Type B pancreatic cell (in vitro differentiated cells): ENCODE measurements around the gene PCNT. TPM values are rescaled to one million over a fixed set of nuclear protein-coding genes. Genes with fewer than 3 reads are reported as not detected.
"Not testable (repeated sequence)": the region's sequence is repeated elsewhere in the genome, so short reads cannot be mapped to it uniquely, and the experiment has no call there.

Source experiments
- DNase-seq: peaks from one replicate; pipeline ENCODE4 v3.0.0; 2021; ENCODE audit warnings: mixed read lengths; ENCODE audit not compliant: unreplicated experiment; ENCODE audit errors: extremely low spot score
- H3K27ac Mint-ChIP-seq: 2 replicates; pipeline ENCODE4 v1.8.0; 2021; ENCODE audit warnings: mild to moderate bottlenecking, mixed read lengths
- H3K27me3 Mint-ChIP-seq: 2 replicates; pipeline ENCODE4 v1.8.0; 2021; ENCODE audit warnings: mixed read lengths
- H3K36me3 Mint-ChIP-seq: 2 replicates; pipeline ENCODE4 v1.8.0; 2021; ENCODE audit warnings: mixed read lengths
- H3K4me1 Mint-ChIP-seq: one replicate; pipeline ENCODE4 v1.8.0; 2021; ENCODE audit warnings: mixed read lengths; ENCODE audit not compliant: unreplicated experiment
- H3K4me3 Mint-ChIP-seq: 2 replicates; pipeline ENCODE4 v1.8.0; 2021; ENCODE audit warnings: mild to moderate bottlenecking, mixed read lengths
- H3K9me3 Mint-ChIP-seq: 2 replicates; pipeline ENCODE4 v1.8.0; 2021; ENCODE audit warnings: mixed read lengths
- total RNA-seq: library from RNA; stranded (reverse); gene quantifications from 2 replicates; pipeline ENCODE4 v1.2.1, GENCODE V29; 2021; ENCODE audit warnings: low replicate concordance
- TF ChIP-seq, protein P1 (sequence below): fragments of 200-600 bp; sonication (generic); conservative IDR thresholded peaks from 2 replicates; pipeline ENCODE4 v1.5.0; 2021; ENCODE audit warnings: antibody characterized with exemption, mild to moderate bottlenecking

PCNT gene
- total RNA-seq, 1 donor from 2014 or later, result 50.3 TPM

DNA sequence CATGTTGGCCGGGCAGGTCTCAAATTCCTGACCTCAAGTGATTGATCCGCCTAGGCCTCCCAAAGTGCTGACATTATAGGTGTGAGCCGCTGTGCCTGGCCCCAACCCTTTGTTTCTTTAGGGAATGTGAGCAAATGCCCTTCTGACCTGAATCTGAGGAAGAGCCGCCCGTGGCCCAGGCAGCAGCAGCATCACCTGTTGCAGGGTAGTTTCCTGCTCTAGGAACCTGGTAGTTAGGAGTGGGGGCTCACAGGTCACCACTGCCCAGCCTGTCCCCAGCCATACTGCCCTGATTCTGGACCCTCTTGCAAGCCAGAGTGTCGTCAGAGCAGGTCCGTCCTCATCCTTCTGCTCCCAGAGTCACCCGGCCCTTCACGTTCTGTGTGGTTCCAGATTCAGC, 24.8 kb upstream of the PCNT start:
- no peaks in the 10 kb centered on the region for H3K9me3 Mint-ChIP-seq

DNA sequence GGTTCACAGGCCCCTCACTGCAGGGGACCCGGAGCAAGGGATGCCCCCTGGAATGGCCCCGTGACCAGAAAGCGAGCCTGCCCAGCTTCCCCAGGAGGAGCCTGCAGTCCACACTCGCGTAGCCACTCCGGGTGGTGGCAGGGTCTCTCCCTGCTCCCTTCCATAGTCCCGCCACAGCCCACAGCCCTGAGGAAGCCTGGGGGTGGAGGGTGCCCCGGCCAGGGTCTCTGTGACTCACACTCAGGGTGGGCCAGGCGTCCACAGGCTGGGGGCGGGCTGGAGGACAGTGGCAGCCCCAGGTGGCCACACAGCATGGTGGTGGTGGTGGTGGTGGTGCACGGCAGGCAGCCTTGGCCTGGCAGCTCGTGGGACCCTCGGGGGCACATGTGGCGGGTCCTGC, 22.2 kb upstream of the PCNT start:
- peaks cover 18% of the 10 kb centered on the region for H3K36me3 Mint-ChIP-seq
- TF ChIP-seq, protein P1, sequence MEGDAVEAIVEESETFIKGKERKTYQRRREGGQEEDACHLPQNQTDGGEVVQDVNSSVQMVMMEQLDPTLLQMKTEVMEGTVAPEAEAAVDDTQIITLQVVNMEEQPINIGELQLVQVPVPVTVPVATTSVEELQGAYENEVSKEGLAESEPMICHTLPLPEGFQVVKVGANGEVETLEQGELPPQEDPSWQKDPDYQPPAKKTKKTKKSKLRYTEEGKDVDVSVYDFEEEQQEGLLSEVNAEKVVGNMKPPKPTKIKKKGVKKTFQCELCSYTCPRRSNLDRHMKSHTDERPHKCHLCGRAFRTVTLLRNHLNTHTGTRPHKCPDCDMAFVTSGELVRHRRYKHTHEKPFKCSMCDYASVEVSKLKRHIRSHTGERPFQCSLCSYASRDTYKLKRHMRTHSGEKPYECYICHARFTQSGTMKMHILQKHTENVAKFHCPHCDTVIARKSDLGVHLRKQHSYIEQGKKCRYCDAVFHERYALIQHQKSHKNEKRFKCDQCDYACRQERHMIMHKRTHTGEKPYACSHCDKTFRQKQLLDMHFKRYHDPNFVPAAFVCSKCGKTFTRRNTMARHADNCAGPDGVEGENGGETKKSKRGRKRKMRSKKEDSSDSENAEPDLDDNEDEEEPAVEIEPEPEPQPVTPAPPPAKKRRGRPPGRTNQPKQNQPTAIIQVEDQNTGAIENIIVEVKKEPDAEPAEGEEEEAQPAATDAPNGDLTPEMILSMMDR, result no peak

More for the DNA sequence above, 24.8 kb upstream of the PCNT start:
- Mint-ChIP-seq H3K4me3 (peak overlapping the region; percentile 31), H3K27me3 (peaks cover 3% of the 10 kb centered on the region), H3K27ac (no peak overlapping the region), H3K36me3 (peaks cover 11% of the 10 kb centered on the region), H3K4me1 (peaks cover 4% of the 10 kb centered on the region)
- TF ChIP-seq, protein P1, result no peak
- DNase-seq, result no peak

DNA sequence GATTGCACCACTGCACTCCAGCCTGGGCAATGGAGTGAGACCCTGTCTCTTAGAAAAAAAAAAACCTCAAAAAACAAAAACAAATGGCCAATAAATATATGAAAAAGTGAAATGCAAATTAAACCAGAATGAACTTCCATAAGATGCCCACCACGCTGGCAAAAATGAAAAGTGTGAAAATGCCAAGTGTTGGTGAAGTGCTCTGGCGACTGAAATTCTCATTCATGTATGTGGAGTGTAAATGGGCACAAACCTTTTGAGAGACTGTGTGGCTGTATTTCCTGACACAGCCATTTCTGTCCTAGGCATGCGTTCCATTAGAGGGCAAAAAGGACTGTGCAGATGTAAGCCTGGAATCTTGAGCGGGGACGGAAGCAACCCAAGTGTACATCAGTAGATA, 19.5 kb upstream of the PCNT start:
- H3K36me3 Mint-ChIP-seq, result peaks cover 22% of the 10 kb centered on the region
- H3K27me3 Mint-ChIP-seq, result no peaks in the 10 kb centered on the region
- H3K27ac Mint-ChIP-seq, result peak overlapping the region; percentile 52
- no peaks in the 10 kb centered on the region for H3K9me3 Mint-ChIP-seq
- no peak for DNase-seq
- H3K4me3 Mint-ChIP-seq, result no peak overlapping the region
- H3K4me1 Mint-ChIP-seq, result no peaks in the 10 kb centered on the region
- TF ChIP-seq, protein P1, result no peak

More for the DNA sequence above, 22.2 kb upstream of the PCNT start:
- Mint-ChIP-seq H3K9me3 (no peaks in the 10 kb centered on the region), H3K27me3 (peaks cover 3% of the 10 kb centered on the region), H3K4me3 (no peak overlapping the region), H3K4me1 (peaks cover 4% of the 10 kb centered on the region), H3K27ac (no peak overlapping the region)
- DNase-seq, result no peak

DNA sequence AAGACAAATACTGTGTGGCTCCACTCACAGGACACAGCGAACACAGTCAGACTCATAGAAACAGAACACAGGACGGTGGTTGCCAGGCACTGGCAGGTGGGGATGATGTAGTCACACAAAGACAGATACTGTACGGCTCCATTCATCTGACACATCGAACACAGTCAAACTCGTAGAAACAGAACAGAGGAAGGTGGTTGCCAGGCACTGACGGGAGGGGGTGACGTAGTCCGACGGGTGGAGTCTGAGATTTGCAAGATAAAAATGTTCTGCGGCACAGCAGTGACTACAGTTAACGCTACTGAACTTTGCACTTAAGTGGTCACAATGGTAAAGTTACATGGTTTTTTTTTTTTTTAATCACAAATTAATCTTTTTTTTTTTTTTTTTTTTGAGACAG, 19.0 kb upstream of the PCNT start:
- Mint-ChIP-seq H3K4me1 (no peaks in the 10 kb centered on the region), H3K27me3 (no peaks in the 10 kb centered on the region), H3K4me3 (peak overlapping the region; percentile 5), H3K9me3 (no peaks in the 10 kb centered on the region), H3K36me3 (peaks cover 20% of the 10 kb centered on the region), H3K27ac (peak overlapping the region; percentile 52)
- TF ChIP-seq, protein P1, result no peak
- DNase-seq, result no peak

DNA sequence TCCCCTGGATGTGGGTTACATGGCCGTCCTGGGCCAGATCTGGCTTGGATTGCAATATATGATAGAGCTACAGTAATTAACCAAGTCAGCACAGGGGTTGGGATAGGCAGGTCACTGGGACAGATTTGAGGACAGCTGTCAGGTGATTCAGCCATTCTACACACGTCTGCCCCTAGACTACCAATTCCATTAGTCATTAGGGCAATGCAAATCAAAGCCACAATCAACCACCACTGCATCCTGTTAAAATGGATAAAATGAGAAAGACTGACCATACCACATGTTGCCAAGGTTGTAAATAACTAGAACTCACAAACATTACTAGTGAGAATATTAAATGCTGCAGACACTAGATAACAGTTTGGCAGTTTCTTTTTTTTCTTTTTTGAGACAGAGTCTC, 16.3 kb upstream of the PCNT start:
- H3K4me3 Mint-ChIP-seq, result no peak overlapping the region
- peaks cover 15% of the 10 kb centered on the region for H3K36me3 Mint-ChIP-seq
- H3K27ac Mint-ChIP-seq, result no peak overlapping the region
- TF ChIP-seq, protein P1, result no peak
- no peaks in the 10 kb centered on the region for H3K9me3 Mint-ChIP-seq
- H3K27me3 Mint-ChIP-seq, result no peaks in the 10 kb centered on the region
- H3K4me1 Mint-ChIP-seq, result no peaks in the 10 kb centered on the region
- DNase-seq, result no peak

DNA sequence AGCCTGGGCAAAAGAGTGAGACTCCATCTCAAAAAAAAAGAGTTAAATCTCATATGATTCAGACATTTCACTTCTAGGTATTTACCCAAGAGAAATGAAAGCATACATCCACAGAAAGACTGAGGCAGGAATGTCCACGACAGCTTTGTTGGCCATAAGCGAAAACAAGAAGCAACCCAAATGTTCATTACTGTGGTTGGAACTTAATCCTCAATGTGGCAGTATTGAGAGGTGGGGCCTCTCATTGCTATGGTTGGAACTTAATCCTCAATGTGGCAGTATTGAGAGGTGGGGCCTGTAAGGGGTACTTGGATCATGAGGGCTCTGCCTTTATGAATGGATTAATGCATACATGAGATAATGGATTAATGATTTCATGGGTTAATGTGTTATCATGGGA, 15.5 kb upstream of the PCNT start:
- H3K4me3 Mint-ChIP-seq, result no peak overlapping the region
- H3K27me3 Mint-ChIP-seq, result no peaks in the 10 kb centered on the region
- TF ChIP-seq, protein P1, result no peak
- no peaks in the 10 kb centered on the region for H3K4me1 Mint-ChIP-seq
- DNase-seq, result no peak
- H3K9me3 Mint-ChIP-seq, result no peaks in the 10 kb centered on the region
- H3K27ac Mint-ChIP-seq, result no peak overlapping the region
- peaks cover 18% of the 10 kb centered on the region for H3K36me3 Mint-ChIP-seq

DNA sequence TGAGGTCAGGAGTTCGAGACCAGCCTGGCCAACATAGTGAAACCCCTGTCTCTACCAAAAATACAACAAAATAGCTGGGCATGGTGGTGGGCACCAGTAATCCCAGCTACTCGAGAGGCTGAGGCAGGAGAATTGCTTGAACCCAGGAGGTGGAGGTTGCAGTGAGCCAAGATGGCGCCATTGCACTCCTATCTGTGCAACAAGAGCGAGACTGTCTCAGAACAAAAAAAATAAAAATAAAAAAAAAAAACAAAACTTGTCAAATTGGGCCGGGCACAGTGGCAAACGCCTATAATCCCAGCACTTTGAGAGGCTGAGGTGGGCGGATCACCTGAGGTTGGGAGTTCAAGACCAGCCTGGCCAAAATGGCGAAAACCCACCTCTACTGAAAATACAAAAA, 13.7 kb upstream of the PCNT start:
- not testable (repeated sequence) for H3K4me1 Mint-ChIP-seq, H3K4me3 Mint-ChIP-seq, H3K27me3 Mint-ChIP-seq, H3K9me3 Mint-ChIP-seq, H3K27ac Mint-ChIP-seq, DNase-seq
- peaks cover 11% of the 10 kb centered on the region for H3K36me3 Mint-ChIP-seq
